Measurements from ENCODE around the gene CAMTA2. TPM values are rescaled to one million over a fixed set of nuclear protein-coding genes. Genes with fewer than 3 reads are reported as not detected.

CAMTA2 gene
- 7.9 and 15.8 TPM in 2 replicates for total RNA-seq

DNA sequence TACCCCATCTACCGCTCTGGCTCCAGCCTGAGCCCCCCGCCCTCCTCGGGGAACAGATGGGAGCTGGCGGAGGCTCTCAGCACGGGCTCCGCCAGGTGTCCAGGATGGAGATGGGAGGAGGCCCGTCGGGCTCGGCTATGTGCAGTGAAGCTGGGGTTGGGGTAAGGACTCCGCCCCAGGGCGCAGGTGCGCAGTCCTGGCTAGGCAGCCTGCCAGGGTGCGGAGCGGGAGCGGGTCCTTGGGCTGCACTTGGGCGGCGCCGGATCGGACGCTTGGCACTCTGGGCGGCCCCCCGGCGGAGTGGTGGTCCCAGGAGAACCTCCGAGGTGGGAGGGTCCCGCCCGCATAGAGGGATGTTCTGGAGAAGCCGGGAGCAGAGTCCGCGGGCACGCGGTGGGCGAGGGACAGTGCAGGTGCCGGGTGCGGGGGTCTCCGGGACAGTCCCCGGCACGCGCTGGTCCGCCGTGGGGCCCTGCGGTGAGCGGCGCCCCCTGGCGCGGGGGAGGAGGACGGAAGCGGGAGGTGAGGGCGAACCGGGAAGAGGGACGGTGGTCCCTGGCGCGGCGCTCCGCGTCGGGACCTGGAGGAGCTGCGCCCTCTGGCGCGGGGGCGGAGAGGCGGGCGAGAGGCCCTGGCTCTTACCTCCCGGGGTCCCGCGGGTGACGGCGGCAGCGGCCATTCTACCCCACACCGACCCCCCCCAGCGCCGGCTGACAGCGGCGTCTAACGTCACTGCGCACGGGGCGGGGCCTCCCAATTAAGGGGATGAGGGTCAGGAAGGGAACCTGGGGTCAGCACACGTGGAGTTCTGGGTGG, at the start of gene CAMTA2:
CAMTA2 (minus strand) TSS at position 725 of the 816 bp plus-strand sequence. CDS start 1,453 bp downstream, outside the sequence.

DNA sequence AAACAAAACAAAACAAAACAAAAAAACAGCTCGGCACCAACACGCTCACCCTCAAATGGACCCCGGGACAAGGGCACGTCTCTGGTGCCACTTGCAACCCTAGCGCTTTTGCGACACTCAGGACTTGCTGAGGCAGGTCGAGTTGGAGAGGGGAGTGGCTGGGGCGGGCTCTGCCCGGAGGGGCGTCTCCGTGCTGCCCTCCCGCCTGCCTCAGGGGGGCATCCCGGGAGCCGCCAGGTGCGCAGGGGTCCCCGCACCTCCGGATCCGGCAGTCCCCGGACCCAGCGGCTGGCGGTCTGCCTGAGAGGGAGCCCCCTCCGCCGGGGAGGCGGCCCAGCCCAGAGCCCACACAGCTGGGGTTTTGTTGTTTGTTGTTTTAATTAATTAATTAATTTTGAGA, 47.8 kb upstream of the CAMTA2 start, which contains the start of gene SLC52A1:
SLC52A1 (minus strand) TSS at position 112 of the 400 bp plus-strand sequence. CDS start 820 bp downstream, outside the sequence.

DNA sequence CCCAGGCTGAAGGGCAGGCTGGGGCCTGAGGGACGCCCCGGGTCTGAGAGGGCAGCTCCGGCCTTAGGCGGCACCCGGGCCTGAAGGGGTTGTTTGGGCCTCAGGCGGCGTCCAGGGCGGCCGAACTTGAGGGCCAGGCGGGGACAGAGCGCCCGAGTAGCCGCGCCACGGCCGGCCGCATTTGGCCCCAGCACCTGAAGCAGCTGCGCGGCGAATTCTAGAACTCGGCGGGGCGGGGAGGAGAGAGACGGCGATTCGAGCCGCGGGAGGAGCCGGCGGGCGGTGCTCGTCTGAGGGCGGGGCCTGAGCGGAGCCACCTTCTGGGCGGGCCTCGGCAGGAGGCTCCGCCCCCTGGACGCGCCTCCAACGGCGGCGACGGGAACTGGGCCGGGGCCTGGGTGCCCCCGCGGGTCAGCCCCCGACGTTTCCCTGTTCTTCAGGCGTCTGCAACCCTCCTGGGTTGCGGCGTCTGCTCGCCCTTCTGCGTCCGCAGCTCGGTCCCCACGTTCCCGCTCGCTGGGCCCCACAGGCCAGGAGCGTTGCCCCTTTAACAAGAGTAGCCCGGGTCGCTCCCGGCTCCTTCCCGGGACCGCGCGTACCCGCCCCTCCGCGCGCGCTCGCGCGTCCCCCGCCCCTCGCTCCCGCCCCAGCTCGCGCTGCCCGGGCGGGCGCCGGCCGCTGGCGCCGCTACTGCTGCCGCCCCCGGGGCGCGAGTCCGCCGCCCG, 10.0 kb upstream of the CAMTA2 start, which contains the start of the genes INCA1 and KIF1C:
INCA1 (minus strand) TSS at position 221 of the 725 bp plus-strand sequence. CDS start 3,085 bp downstream, outside the sequence.
KIF1C (plus strand) TSS at position 649 of the 725 bp plus-strand sequence. CDS start 2,297 bp downstream, outside the sequence.

GRCh38 chr17:4967539-4968485, 19.7 kb downstream of the CAMTA2 start, which contains the start of gene SPAG7:
SPAG7 (minus strand) TSS chr17:4967817; CDS start chr17:4967804, 13 bp downstream.

GRCh38 chr17:4950746-4951204, 36.7 kb downstream of the CAMTA2 start, which contains the start of gene ENO3:
ENO3 (plus strand) TSS chr17:4951119; CDS start chr17:4951830, 711 bp downstream.

DNA sequence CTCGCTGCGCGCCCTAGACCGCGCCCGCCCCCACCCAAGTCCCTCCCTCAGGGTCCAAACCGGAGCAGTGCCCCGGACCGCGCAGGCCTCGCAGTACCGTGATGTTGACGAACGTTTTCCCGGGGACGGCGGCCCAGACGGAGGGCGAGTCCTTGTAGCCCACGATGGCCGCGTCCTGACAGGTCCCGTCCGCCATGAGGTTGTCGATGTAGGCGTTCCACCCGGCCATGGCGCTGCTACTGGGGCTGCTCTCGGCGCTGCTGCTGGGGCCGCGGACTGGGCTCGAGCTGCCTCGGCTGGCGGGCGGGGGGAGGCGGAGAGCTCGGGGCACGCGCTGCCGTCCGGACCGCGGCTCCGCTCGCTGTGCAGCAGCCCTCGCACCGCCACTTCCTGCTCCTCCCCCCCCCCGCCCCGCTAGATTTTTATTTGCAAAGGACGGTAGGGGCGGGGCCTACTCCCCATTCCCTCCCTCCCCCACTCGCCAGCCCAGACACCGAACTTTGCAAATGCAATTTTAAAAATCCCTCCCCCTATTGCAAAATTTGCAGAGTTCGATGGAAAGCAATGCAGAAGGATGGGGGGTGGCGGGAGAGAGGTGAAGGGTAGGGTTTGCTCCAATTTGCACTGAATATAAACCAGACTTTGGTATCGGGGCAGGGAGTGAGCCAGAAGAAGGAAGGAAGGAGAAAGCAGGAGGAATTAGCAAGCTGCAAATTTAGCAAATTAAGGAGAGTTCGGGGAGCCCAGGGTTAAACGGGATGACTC, 39.1 kb downstream of the CAMTA2 start, which contains the start of gene PFN1:
PFN1 (minus strand) TSS at position 365 of the 765 bp plus-strand sequence; CDS start at position 229, 136 bp downstream.

DNA sequence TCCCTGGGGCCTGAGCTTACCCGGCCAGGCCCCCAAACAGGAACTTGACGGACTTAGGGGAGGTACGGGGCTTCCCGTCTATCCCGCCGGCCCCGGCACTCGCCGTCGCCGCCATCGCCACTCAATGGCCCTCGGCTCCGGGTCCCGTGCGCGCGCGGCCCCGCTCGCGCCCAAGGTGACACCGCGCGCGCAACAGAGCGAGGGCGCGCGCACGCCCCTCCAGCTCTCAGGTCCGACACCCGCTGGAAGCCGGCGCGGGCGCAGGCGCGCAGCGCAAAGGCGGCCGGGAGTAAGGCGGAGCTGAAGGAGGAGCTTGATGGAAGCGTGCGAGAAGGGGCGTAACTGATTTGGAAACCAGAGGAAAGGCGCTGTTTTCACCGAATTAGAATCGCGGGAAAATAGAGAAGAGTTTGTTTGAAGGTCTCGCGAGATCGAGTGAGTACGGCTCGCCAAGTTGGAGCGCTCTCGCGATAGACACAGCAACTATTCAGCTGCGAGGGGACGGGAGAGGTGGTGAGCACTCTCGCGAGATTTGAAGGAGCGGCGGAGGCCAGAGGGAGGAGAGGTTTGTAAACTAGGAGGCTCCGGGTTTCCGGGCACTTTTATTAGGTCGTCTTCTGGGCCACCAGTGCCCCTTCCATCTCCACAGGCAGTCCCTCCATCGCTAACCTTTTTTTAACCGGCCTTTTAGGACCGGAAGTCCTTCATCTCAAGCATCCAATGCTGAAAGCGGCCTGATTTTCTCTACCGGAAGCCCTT, 47.5 kb downstream of the CAMTA2 start, which contains the start of the genes RNF167 and SLC25A11:
RNF167 (plus strand) TSS at position 473 of the 759 bp plus-strand sequence. CDS start 642 bp downstream, outside the sequence.
SLC25A11 (minus strand) TSS at position 251 of the 759 bp plus-strand sequence; CDS start at position 115, 136 bp downstream.

GRCh38 chr17:4931963-4932362, 55.5 kb downstream of the CAMTA2 start, which contains the start of gene GP1BA:
GP1BA (plus strand) TSS chr17:4932277; CDS start chr17:4932605, 328 bp downstream.

Other genes with a start within 250 kb of the CAMTA2 start
- 0.34 and 1.2 TPM in 2 replicates for gene ZMYND15, start 247.8 kb downstream of the CAMTA2 start, total RNA-seq
- 23.2 and 37.5 TPM in 2 replicates for gene CXCL16, start 247.7 kb downstream of the CAMTA2 start, total RNA-seq
- gene TM4SF5, start 215.8 kb downstream of the CAMTA2 start, total RNA-seq = not detected in 2 replicates
- 0.68 and 1.00 TPM in 2 replicates for gene VMO1, start 201.3 kb downstream of the CAMTA2 start, total RNA-seq
- gene GLTPD2, start 198.7 kb downstream of the CAMTA2 start, total RNA-seq = not detected in 2 replicates
- 83.6 and 122 TPM in 2 replicates for gene PSMB6, start 191.5 kb downstream of the CAMTA2 start, total RNA-seq
- gene PLD2, start 180.5 kb downstream of the CAMTA2 start, total RNA-seq = 29.0 and 38.2 TPM in 2 replicates
- 76.9 and 223 TPM in 2 replicates for gene MINK1, start 154.3 kb downstream of the CAMTA2 start, total RNA-seq
- gene C17orf107, start 88.1 kb downstream of the CAMTA2 start, total RNA-seq = 3.1 and 4.4 TPM in 2 replicates
- gene CHRNE, start 84.6 kb downstream of the CAMTA2 start, total RNA-seq = 0.21 TPM in 1 of 2 replicates, not detected in the other
- not detected in 2 replicates for gene GP1BA, start 55.4 kb downstream of the CAMTA2 start, total RNA-seq
- 49.2 and 54.0 TPM in 2 replicates for gene SLC25A11, start 47.6 kb downstream of the CAMTA2 start, total RNA-seq
- 23.9 and 35.8 TPM in 2 replicates for gene RNF167, start 47.4 kb downstream of the CAMTA2 start, total RNA-seq
- gene PFN1, start 39.1 kb downstream of the CAMTA2 start, total RNA-seq = 416 and 612 TPM in 2 replicates
- 1.4 and 1.9 TPM in 2 replicates for gene ENO3, start 36.6 kb downstream of the CAMTA2 start, total RNA-seq
- gene SPAG7, start 19.9 kb downstream of the CAMTA2 start, total RNA-seq = 42.6 and 48.9 TPM in 2 replicates
- gene INCA1, start 9.8 kb upstream of the CAMTA2 start, total RNA-seq = under 0.01 and 0.21 TPM in 2 replicates
- gene KIF1C, start 10.3 kb upstream of the CAMTA2 start, total RNA-seq = 102 and 188 TPM in 2 replicates
- gene SLC52A1, start 47.8 kb upstream of the CAMTA2 start, total RNA-seq = 0.50 and 0.68 TPM in 2 replicates
- gene ZFP3, start 90.8 kb upstream of the CAMTA2 start, total RNA-seq = 1.0 and 1.6 TPM in 2 replicates
- gene ZNF232, start 124.2 kb upstream of the CAMTA2 start, total RNA-seq = 7.5 and 13.3 TPM in 2 replicates
- gene USP6, start 128.4 kb upstream of the CAMTA2 start, total RNA-seq = not detected in 2 replicates
- gene ZNF594, start 204.2 kb upstream of the CAMTA2 start, total RNA-seq = 2.4 and 5.8 TPM in 2 replicates
- gene SCIMP, start 247.2 kb upstream of the CAMTA2 start, total RNA-seq = not detected in 2 replicates

All from nasal cavity respiratory epithelium epithelial cell of viscerocranial mucosa (primary cell).